Esophagus muscularis mucosa (tissue), 4 donors: ENCODE data around the gene JADE1.
A peak's percentile ranks its signal among the peaks of the same experiment; 100 is the strongest.

Source experiments
- CTCF ChIP-seq, 3 experiments: fragments of 200-600 bp in 2 of 3; fragments of 450-650 bp in 1 of 3; sonication (generic) in 2 of 3; IDR thresholded peaks; one replicate each; pipeline ENCODE4 v1.5.1; 2017 to 2019; ENCODE audit warnings: antibody characterized with exemption in 3 of 3, mild to moderate bottlenecking in 2 of 3, moderate library complexity in 1 of 3
- EP300 ChIP-seq: sonication (generic); formaldehyde crosslinking; IDR thresholded peaks from one replicate; pipeline ENCODE4 v1.6.1; 2017; ENCODE audit warnings: antibody characterized with exemption
- POLR2AphosphoS5 ChIP-seq, 2 donors: sonication (generic); formaldehyde crosslinking; IDR thresholded peaks; one replicate each; pipeline ENCODE4 v1.6.1; 2017; ENCODE audit warnings: antibody characterized with exemption in 2 of 2

- TF ChIP-seq EP300 (no peak), POLR2AphosphoS5 (IDR thresholded peaks at IDR 0.05) (peak; percentile 40 to 86), CTCF (IDR thresholded peaks at IDR 0.05) (no peak)
Observed at GRCh38 chr4:128835498-128836222, 26.2 kb downstream of the JADE1 start.
